Measurements from ENCODE around the gene BAIAP2L2. TPM values are rescaled to one million over a fixed set of nuclear protein-coding genes. Genes with fewer than 3 reads are reported as not detected.

BAIAP2L2 gene
- total and polyA plus RNA-seq, 2 experiments from 2014 or later, result 3.9 to 5.6 TPM

DNA sequence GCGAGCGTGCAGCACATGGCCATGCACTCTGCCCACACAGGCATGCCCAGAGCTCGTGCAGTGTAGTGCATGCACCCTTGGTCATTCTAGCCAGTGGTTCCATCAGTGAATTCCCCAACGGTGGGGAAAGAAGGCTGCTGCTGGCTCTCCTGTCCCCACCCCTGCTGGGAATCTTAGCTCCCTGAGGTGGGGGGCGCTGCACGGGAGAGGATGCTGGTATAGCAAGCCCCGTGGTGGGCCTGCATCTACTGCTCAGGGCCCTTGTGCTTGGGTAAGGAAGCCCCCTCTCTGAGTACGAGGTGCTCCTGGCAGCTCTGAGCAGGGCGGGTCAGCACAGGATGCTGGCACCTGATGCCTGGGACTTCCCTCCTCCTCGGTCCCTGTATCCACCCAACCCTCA is 18.5 kb upstream of the BAIAP2L2 start (continued):
- TF ChIP-seq EZH2 (IDR thresholded peaks at IDR 0.05; ENCODE audit: low read depth, unreplicated experiment), result no peak
- TF ChIP-seq, protein P1, sequence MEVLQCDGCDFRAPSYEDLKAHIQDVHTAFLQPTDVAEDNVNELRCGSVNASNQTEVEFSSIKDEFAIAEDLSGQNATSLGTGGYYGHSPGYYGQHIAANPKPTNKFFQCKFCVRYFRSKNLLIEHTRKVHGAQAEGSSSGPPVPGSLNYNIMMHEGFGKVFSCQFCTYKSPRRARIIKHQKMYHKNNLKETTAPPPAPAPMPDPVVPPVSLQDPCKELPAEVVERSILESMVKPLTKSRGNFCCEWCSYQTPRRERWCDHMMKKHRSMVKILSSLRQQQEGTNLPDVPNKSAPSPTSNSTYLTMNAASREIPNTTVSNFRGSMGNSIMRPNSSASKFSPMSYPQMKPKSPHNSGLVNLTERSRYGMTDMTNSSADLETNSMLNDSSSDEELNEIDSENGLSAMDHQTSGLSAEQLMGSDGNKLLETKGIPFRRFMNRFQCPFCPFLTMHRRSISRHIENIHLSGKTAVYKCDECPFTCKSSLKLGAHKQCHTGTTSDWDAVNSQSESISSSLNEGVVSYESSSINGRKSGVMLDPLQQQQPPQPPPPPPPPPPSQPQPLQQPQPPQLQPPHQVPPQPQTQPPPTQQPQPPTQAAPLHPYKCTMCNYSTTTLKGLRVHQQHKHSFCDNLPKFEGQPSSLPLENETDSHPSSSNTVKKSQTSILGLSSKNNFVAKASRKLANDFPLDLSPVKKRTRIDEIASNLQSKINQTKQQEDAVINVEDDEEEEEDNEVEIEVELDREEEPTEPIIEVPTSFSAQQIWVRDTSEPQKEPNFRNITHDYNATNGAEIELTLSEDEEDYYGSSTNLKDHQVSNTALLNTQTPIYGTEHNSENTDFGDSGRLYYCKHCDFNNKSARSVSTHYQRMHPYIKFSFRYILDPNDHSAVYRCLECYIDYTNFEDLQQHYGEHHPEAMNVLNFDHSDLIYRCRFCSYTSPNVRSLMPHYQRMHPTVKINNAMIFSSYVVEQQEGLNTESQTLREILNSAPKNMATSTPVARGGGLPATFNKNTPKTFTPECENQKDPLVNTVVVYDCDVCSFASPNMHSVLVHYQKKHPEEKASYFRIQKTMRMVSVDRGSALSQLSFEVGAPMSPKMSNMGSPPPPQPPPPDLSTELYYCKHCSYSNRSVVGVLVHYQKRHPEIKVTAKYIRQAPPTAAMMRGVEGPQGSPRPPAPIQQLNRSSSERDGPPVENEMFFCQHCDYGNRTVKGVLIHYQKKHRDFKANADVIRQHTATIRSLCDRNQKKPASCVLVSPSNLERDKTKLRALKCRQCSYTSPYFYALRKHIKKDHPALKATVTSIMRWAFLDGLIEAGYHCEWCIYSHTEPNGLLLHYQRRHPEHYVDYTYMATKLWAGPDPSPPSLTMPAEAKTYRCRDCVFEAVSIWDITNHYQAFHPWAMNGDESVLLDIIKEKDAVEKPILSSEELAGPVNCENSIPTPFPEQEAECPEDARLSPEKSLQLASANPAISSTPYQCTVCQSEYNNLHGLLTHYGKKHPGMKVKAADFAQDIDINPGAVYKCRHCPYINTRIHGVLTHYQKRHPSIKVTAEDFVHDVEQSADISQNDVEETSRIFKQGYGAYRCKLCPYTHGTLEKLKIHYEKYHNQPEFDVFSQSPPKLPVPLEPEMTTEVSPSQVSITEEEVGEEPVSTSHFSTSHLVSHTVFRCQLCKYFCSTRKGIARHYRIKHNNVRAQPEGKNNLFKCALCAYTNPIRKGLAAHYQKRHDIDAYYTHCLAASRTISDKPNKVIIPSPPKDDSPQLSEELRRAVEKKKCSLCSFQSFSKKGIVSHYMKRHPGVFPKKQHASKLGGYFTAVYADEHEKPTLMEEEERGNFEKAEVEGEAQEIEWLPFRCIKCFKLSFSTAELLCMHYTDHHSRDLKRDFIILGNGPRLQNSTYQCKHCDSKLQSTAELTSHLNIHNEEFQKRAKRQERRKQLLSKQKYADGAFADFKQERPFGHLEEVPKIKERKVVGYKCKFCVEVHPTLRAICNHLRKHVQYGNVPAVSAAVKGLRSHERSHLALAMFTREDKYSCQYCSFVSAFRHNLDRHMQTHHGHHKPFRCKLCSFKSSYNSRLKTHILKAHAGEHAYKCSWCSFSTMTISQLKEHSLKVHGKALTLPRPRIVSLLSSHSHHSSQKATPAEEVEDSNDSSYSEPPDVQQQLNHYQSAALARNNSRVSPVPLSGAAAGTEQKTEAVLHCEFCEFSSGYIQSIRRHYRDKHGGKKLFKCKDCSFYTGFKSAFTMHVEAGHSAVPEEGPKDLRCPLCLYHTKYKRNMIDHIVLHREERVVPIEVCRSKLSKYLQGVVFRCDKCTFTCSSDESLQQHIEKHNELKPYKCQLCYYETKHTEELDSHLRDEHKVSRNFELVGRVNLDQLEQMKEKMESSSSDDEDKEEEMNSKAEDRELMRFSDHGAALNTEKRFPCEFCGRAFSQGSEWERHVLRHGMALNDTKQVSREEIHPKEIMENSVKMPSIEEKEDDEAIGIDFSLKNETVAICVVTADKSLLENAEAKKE (CRISPR knock-in tag; IDR thresholded peaks at IDR 0.05), result no peak
- no peak for TF ChIP-seq CREB1 (CRISPR knock-in tag; IDR thresholded peaks at IDR 0.05; ENCODE audit: low read depth)
- no peak for TF ChIP-seq STAT1 (IDR thresholded peaks at IDR 0.05; ENCODE audit: unreplicated experiment)
- TF ChIP-seq JUNB (IDR thresholded peaks at IDR 0.05; ENCODE audit: unreplicated experiment), result no peak

- H3K9me3 Mint-ChIP-seq, result no peaks in the 10 kb centered on the region
- peaks cover 5% of the 10 kb centered on the region for H3K27me3 Mint-ChIP-seq (ENCODE audit: insufficient read depth, low read depth, poor library complexity)
- Histone ChIP-seq H3K27ac (ENCODE audit: low read depth) (no peak overlapping the region), H3K36me3 (ENCODE audit: insufficient read depth) (no peaks in the 10 kb centered on the region), H3K4me2 (no peak overlapping the region), H3K79me2 (replicated peaks; ENCODE audit: insufficient read depth) (no peaks in the 10 kb centered on the region), H3K4me1 (ENCODE audit: insufficient read depth) (no peaks in the 10 kb centered on the region), H3K9me2 (ENCODE audit: insufficient read depth) (no peaks in the 10 kb centered on the region), H2AFZ (no peak overlapping the region), H3K4me3 (no peak overlapping the region), H3F3A (replicated peaks; ENCODE audit: low read depth) (0 out of 2 replicates have a peak, but pooled peaks cover 3% of the 10 kb centered on the region), H4K20me1 (replicated peaks; ENCODE audit: insufficient read depth) (no peaks in the 10 kb centered on the region), H3K27me3 (ENCODE audit: insufficient read depth) (no peaks in the 10 kb centered on the region)
- TF ChIP-seq JUNB (IDR thresholded peaks at IDR 0.05; ENCODE audit: unreplicated experiment), result no peak
- no peak for TF ChIP-seq EZH2 (IDR thresholded peaks at IDR 0.05; ENCODE audit: low read depth, unreplicated experiment)
- no peak overlapping the region for H3K4me3 Mint-ChIP-seq
- no peak for DNase-seq (ENCODE audit: low spot score)
- no peak overlapping the region for H3K27ac Mint-ChIP-seq
- no peak for ATAC-seq
- no peaks in the 10 kb centered on the region; the same call in 2 of the 3 replicates for H3K36me3 Mint-ChIP-seq (ENCODE audit: low read depth)
- H3K4me1 Mint-ChIP-seq, result peaks cover 4% of the 10 kb centered on the region
Measured at GRCh38 chr22:38127869-38128268, 17.4 kb upstream of the BAIAP2L2 start.
